GM18870 (cell line): ENCODE measurements around the gene CACHD1.
"Not testable (repeated sequence)": the region's sequence is repeated elsewhere in the genome, so short reads cannot be mapped to it uniquely, and the experiment has no call there.

Source experiments
- ATAC-seq: cut with Tn5 transposase; IDR thresholded peaks from one replicate; pipeline ENCODE4 v1.9.1; 2021; ENCODE audit warnings: moderate library complexity; ENCODE audit not compliant: unreplicated experiment

CACHD1 gene

DNA sequence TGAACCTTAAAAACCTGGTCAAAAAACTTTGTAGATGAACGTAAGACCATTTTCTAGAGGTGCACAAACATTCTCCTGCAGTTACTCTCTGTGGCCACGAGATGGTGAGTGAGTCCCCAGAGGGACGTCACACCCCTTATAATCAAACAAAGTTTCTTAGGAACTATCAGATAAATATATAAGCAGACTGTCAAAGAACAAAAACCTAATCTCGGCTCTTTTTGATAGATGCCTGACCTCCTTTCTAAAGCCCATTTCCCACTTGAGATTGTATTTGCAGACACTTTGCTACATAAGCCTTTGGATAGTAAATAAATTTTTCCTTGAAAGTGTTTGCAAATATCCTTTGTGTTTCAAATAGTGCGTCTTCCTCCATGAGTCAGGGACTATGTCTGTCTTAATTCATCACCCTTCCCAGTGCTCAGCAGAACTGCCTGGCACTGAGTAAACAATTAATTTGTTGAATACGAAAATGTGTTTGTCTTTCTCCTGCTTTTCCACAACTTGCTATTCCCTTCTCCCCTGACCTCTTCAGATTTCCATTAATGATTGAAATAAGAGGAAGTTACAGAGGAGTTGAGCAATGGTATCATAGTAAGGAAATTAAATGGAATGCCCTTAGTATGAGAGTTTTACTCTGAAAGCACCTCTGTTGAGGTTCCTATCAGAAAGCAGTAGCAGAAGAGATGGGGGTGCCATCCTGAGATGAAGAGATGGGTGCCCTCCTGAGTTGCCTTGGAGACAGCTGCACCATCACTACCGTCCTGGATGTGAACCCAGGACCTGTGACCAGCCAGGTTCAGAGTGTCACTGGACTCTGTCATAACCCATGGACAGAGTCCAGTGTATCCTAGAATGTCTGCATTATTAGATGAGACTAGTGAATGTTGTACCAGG lies 217.1 kb downstream of the CACHD1 start:
- ATAC-seq = no peak

DNA sequence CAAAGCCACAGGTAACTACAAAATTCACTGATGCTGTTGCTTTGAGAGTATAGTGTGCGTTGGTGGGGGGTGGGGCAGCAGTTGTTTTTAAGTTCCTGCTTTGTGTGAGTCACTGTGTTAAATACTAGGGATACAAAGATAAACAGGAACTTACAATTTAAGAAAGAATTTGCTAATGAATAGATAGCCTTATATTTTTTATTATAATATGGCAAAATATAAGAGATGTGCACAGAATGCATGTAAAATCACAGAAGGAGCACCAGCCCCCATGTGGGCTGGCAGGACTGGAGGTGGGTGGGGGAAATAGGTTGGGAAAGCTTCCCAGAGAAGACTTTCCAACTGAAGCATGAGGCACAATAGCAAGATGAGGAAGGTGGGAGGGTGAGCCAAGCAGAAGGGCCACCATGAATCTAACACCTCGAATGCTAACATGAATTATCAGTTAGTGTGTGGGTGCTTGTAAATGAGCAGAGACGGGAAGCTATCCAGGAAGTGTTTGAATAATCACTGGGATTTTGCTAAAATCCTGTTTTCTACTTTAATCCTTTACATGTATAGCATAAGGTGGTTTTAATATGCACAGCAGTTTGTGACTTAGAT lies 217.9 kb downstream of the CACHD1 start:
- ATAC-seq = no peak

DNA sequence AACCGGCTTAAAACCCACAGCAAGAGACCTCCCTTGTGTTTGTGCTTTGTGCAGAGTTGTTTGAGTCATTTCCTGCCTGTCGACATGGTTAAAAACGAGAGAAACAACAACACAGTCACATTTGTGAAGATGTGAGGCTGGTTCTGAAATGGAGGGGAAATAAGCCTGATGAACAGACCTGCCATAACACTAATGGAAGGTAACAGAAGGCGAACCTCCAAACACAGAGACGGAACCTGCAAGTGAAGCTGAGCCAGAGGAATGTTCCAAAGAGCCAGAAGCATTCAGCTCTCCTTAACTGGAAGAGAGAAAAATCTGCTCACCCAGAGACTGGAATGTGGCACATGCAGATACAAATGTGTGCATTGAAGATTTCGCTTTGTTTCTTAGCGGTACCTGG lies 221.7 kb downstream of the CACHD1 start:
- ATAC-seq = no peak

DNA sequence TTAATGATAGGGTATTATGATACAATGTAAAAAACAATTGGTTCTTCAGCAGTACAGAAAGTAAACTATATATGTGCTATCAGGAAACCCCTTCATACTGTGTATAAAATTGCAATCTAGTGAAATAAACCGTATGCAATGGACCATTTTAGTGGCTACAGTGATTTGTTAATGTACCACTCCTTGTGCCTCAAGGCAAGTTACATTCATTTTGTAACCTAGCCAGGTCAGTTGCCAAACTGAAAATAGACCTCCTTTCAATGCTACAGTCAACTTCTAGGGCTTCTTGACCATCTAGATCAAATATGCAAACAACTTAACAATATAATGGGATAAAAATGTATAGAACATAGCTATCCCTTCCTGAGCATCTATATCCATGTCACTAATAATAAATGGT lies 223.0 kb downstream of the CACHD1 start:
- no peak for ATAC-seq

DNA sequence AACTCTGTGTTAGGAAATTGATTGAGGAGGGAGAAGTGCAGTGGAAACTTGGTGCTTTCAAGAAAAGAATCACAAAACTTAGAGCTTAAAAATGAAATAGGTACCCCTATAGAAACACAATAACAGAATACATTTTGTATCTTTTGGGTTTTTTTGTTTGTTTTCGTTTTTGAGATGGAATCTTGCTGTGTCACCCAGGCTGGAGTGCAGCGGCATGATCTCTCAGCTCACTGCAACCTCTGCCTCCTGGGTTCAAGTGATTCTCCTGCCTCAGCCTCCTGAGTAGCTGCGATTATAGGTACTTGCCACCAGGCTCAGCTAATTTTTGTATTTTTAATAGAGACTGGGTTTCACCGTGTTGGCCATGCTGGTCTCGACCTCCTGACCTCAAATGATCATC lies 223.5 kb downstream of the CACHD1 start:
- no peak for ATAC-seq

DNA sequence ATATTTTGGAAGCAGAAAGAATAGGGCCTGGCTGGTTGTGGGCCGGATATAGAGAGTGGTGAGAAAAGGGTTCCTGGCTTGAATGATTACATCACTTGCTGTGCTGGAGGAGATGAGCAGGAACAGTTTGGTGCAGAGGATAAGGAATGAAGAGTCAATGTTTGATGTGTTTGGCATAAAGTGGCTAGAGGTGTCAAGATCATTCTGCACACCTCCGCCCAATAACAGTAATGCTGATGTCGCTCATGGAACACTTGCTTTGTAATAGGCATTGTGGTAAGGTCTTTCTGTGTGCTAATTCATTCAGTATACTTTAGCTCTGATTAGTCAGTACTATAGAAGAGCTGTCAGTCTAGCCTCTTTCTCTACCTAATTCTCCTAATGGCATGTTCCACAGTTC lies 226.9 kb downstream of the CACHD1 start:
- no peak for ATAC-seq

DNA sequence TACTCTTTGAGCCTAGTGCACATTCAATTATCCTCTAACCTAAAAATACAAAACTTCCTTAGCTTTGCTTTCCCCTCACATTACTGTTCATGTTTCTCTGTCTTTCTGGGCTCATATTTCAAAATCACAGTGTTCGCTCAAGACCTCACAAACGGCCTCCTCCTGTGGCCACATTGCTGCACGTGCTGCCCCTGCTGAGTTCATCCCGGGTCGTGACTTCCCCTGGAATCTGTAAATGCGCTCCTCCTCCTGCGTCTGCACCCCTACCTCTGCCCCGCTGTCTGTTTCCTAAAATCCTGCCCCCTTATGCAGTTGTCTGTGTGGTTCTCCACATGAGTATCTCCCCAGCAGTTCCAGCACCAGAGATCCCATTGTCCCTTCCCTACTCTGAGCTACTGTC lies 229.4 kb downstream of the CACHD1 start:
- no peak for ATAC-seq

DNA sequence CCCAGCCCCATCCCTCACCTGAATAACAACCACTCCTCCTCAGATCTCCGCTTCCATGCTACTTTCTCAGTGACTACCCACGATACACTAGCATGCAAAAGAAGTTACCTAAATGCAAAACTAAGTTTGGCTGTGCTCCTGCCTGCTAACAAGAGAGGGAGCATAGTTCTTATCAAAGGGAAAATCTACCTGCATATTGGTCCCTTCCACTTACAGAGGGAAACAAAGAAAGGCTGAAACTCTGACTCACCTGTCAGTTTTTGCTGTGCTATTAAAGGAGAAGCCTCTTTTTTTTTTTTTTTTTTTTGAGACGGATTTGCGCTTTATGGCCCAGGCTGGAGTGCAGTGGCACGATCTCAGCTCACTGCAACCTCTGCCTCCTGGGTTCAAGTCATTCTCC lies 231.1 kb downstream of the CACHD1 start:
- no peak for ATAC-seq

DNA sequence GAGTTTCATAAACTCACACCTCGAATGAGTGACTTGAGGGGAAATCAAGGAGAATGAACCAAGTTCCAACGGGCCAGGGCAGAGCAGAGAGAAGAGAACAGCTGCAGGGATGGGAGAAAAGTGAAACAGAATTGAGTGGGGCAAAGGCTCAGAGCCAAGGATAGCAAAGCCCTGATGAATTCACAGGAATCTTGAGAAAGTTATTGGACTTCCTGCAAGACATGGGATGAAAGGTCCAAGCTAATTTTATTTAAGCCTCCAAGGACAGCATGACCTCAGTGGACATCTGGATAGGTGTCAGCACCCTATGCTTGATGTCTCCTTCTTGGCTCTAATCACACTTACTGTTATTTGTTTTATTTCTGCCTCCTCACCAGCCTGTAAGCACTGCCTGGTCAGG lies 232.0 kb downstream of the CACHD1 start:
- ATAC-seq = no peak

DNA sequence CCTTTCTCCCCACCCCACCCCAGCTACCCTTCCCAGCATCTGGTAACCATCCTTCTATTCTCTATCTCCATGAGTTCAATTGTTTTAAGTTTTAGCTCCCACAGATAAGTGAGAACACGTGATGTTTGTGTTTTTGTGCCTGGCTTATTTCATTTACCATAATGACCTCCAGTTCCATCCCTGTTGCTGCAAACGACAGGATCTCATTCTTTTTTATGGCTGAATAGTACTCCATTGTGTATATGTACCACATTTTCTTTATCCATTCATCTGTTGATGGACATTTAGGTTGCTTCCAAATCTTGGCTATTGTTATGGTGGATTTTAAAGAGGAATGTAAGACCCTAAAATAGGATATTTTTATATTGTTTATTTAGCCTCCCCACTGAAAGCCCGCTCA lies 232.7 kb downstream of the CACHD1 start:
- ATAC-seq = not testable (repeated sequence)

DNA sequence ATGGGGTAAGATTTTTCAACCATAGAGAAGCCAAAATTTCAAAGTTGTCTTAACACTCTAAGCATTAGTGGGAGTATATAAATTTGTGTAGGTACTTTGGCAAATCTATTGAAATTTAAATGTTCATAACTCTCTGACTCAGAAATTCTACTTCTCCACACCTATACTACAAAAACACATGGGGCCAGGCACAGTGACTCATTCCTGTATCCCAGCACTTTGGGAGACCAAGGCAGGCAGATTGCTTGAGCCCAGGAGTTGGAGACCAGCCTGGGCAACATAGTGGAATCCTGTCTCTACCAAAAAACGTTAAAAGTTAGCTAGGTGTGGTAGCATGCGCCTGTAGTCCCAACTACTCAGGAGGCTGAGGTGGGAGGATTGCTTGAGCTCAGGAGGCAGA lies 233.7 kb downstream of the CACHD1 start:
- ATAC-seq = no peak

DNA sequence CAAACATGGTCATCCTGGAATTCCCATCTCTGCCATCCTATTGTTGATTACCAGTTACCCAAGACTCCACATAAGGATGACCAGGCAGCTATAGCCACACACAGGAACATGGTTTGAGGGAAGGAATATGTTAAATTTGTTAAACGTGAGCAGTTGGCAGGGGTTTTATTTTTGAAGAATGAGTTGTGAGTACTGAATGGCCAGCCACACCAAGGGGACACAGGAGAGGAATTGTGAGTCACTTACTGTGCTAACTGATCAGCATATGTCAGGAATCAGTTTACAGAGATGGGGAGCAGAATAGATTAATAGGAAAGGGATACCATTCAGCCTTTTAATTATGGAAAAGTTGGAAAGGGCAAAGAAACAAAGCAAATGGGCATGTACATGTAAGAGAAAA lies 235.7 kb downstream of the CACHD1 start:
- ATAC-seq = no peak

DNA sequence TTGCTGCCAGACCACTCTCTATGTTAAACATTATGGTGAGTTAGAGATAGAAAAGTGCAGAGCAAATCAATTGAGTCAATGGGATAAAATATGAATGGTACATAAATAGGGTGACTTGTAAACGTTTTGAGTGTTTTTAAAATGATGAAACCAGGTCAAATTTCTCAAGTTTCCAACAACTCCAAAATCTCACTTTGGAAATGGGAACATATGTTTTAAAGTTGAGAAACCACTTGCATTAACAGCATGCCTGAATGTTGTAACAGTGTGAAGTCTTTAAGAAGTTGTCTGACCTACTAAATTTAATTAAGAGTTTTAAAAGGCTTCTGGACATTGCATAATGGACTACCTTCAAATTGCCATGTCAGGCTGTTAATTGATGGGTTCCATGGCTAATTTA lies 241.3 kb downstream of the CACHD1 start:
- ATAC-seq = no peak

DNA sequence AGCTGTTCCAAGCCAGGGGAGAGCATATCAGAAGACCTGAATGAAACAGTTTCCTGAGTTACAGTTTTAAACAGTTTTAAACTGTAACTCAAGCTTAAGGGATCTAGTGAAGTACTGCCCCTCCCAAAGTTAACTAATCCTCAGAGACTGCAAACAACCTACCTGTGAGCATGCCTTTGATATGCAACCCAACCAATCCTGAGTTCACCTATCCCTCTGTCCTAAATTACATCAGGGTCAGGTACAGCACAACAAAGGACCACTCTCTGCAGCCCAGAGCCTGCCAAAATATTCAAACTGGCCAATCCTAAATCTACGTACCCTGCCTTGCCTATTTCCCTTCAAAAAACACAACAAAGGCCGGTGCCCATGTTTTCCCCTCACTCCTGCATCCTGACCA lies 242.1 kb downstream of the CACHD1 start:
- ATAC-seq = no peak

DNA sequence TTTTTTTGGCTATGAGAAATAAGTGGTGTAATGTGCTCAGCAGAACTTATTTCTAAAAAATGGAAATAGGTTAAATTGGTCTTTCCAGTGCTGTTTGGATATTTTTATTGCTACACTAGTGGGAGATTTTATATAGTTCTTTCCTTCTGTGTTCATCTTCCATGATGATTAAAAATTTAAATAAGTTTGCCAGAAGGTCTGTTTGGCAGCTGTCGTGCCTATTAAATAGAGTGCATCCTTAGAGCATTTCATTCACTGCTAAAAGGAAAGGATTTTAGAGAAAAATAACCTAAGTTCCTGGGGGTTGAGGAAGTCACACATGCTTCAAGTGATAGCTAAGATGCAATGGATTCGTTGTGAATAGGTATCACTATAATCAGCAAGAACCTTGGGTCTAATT lies 245.3 kb downstream of the CACHD1 start:
- ATAC-seq = no peak

DNA sequence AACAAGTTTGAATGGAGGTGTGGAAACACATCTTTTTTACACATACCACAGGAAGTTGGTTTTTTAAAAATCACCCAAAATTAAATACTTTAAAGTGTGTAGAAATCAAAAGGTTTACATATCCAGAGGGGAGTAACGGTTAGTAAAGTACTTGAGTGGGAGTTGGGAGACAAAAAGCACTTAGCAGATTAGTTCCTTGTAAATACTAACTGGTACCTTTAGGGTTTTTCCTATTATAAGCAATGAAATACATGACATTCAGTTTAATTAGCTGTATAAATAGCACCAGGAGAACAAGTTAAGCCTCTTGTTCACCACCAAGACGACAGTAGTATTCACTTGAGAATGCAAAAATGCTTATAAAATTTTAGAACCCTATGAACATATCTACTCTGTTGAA lies 251.2 kb downstream of the CACHD1 start:
- ATAC-seq = no peak

DNA sequence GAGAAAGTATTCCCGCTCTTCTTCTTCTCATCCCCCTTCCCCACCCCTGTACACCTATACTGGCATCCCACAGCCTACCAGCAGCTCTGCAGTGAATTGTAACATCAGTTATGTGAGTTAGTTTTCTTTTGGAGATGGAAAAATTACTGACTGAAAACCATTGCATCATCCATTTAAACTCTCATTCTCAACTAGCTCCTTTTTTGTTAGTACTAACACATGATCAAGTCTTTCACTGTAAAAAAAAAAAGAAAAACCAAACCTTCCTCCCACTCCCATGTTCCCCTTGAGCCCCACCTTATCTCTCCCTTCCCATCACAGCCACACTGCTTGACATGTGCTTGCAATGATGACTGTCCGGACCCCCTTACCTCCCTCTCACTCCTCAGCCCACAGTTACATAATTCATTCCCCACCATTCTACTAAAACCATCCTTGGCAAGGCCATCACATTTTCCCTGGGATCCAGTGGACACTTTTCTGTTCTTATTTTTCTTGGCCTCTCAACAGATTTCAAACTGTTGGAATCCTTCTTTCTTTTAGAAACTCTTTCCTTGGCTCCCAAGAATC lies 251.7 kb downstream of the CACHD1 start:
- no peak for ATAC-seq

DNA sequence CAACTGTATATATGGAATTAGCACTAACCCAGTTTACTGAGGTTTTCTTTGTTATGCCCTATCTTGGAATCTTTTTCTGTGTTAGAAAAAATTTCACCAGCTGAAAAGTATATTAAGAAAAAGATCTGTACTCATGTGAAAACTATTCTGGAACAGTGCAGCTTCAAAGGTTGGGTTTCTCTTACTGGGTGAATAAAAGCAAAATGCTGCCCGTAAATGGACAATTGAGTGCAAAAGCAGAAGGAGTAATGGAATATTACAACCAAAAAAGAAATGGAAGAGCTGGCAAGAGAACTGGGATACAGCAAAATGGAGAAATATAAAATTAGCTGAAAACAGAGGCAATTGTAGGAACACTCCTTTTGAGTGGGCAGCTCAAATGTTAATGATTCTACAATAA lies 257.9 kb downstream of the CACHD1 start:
- ATAC-seq = no peak

DNA sequence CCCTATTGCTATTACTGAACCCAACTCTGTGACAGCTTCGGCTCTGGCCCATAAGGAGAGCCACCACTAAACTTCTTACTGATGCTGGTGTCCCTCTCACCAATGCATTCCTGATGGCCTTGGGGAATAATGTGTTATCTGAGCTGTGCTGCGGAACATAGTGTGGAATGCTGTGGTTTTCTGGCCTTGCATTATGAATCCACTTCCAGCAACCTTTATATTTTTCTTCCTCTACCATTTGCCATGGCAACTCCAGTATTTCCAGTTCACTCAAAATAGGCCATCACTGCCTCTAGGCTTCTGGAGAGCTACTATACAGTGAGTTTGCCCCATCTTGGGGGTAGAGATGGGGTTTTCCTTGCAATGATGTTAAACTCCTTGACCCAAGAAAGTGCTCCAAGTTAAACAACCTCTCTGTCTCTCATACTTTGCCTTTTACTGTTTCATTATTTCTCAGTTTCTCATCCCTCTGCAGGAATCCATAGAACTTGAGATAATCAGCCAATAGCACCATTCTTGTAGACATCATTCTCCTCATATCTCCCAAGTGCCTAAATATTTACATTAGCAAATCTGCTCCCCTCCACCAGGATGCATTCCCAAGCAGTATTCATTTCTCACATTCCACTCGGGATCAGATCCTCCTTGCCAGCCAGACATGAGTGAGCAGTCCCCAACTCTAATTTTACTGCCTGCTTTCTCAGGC lies 263.8 kb downstream of the CACHD1 start:
- ATAC-seq = no peak

DNA sequence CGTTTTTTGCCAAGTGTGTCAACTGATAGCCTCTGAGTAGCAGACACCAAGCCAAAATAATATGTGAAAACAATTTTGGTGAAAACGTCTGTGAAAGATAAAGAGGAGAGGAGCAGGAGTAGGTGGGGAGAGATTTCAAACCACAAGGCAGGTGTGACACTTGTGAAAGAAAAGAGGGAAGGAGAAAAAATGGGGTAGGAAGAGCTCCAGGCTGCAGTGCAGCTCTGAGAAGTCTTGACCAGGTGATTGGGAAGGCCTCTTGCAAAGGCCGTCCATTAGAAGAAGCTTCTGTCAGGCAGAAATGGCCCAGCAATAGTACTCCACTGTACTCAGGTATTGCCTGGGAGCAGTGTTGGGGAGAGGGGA lies 264.3 kb downstream of the CACHD1 start:
- ATAC-seq = no peak

DNA sequence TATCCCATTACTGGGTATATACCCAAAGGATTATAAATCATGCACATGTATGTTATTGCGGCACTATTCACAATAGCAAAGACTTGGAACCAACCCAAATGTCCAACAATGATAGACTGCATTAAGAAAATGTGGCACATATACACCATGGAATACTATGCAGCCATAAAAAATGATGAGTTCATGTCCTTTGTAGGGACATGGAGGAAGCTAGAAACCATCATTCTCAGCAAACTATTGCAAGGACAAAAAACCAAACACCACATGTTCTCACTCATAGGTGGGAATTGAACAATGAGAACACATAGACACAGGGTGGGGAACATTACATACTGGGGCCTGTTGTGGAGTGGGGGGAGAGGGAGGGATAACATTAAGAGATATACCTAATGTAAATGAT lies 270.8 kb downstream of the CACHD1 start:
- ATAC-seq = not testable (repeated sequence)
